NT2/D1 (cell line): Measurements from ENCODE around the gene CASTOR1.

ENCODE experiments used
- YY1 ChIP-seq: IDR thresholded peaks from 2 replicates; pipeline ENCODE4 v1.6.1; 2011; ENCODE audit not compliant: insufficient read length, insufficient read depth
- ZNF274 ChIP-seq: IDR thresholded peaks from 2 replicates; pipeline ENCODE4 v1.6.1; 2011; ENCODE audit warnings: mild to moderate bottlenecking, low read depth, low read length

GRCh38 chr22:30282616-30283046 lies 6.7 kb downstream of the CASTOR1 start:
- TF ChIP-seq ZNF274: no peak
- no peak for TF ChIP-seq YY1
